ENCODE measurements around the gene SPDYE16.
A peak's percentile ranks its signal among the peaks of the same experiment; 100 is the strongest.
"Not testable (repeated sequence)": the region's sequence is repeated elsewhere in the genome, so short reads cannot be mapped to it uniquely, and the experiment has no call there.

Gene SPDYE16

GRCh38 chr7:76513817-76514799 lies 29.0 kb downstream of the SPDYE16 start:
- no peak overlapping the region for H3K4me3 Mint-ChIP-seq
- DNase-seq (no peak), ATAC-seq (replicated peaks) (no peak)
- H3K9me3 Mint-ChIP-seq, result no peaks in the 10 kb centered on the region
- no peaks in the 10 kb centered on the region for H3K36me3 Mint-ChIP-seq
- H3K4me1 Mint-ChIP-seq, result no peaks in the 10 kb centered on the region
- H3K27me3 Mint-ChIP-seq, result peaks cover 0 to 9% of the 10 kb centered on the region in 2 donors
- no peak overlapping the region for H3K27ac Mint-ChIP-seq

GRCh38 chr7:76512941-76513816 lies 29.9 kb downstream of the SPDYE16 start:
- H3K4me1 Mint-ChIP-seq, result no peaks in the 10 kb centered on the region
- no peak overlapping the region for H3K4me3 Mint-ChIP-seq
- no peaks in the 10 kb centered on the region for H3K9me3 Mint-ChIP-seq
- H3K36me3 Mint-ChIP-seq, result no peaks in the 10 kb centered on the region
- H3K27ac Mint-ChIP-seq, result no peak overlapping the region
- peak; percentile 29 to 38 for ATAC-seq (replicated peaks)
- peaks cover 0 to 9% of the 10 kb centered on the region in 2 donors for H3K27me3 Mint-ChIP-seq
- no peak for DNase-seq

GRCh38 chr7:76511911-76512885 lies 30.9 kb downstream of the SPDYE16 start:
- not testable (repeated sequence) for H3K4me1 Mint-ChIP-seq; H3K9me3 Mint-ChIP-seq; H3K36me3 Mint-ChIP-seq; DNase-seq; H3K4me3 Mint-ChIP-seq; H3K27me3 Mint-ChIP-seq; H3K27ac Mint-ChIP-seq; ATAC-seq (replicated peaks)

- H3K36me3 Mint-ChIP-seq, result peaks cover 8 to 12% of the 10 kb centered on the region in 2 donors
- ATAC-seq (replicated peaks); H3K4me1 Mint-ChIP-seq; H3K4me3 Mint-ChIP-seq; H3K27me3 Mint-ChIP-seq; H3K9me3 Mint-ChIP-seq; DNase-seq; H3K27ac Mint-ChIP-seq: not testable (repeated sequence)
Observed at GRCh38 chr7:76511200-76511910, 31.7 kb downstream of the SPDYE16 start.

- Mint-ChIP-seq H3K27me3 (no peaks in the 10 kb centered on the region), H3K9me3 (peaks cover 2 to 4% of the 10 kb centered on the region in 2 donors), H3K4me3 (no peak within 1 kb of the TSS), H3K36me3 (peaks cover 13 to 20% of the 10 kb centered on the region in 2 donors), H3K27ac (peak within 1 kb of the TSS; percentile 38), H3K4me1 (peaks cover 0 to 3% of the 10 kb centered on the region in 2 donors)
- ATAC-seq (replicated peaks), result no peak
- DNase-seq, result no peak
Observed at GRCh38 chr7:76509931-76510877, 32.9 kb downstream of the SPDYE16 start, which contains the start of gene UPK3B. UPK3B (plus strand) TSS chr7:76510552; CDS start chr7:76510653, 101 bp downstream.

- ATAC-seq (replicated peaks) (peak; percentile 39 to 56), DNase-seq (no peak)
- H3K27ac Mint-ChIP-seq, result no peak overlapping the region
- H3K27me3 Mint-ChIP-seq, result no peaks in the 10 kb centered on the region
- H3K4me1 Mint-ChIP-seq, result peaks cover 0 to 3% of the 10 kb centered on the region in 2 donors
- peaks cover 17 to 25% of the 10 kb centered on the region in 2 donors for H3K36me3 Mint-ChIP-seq
- no peak overlapping the region for H3K4me3 Mint-ChIP-seq
- peaks cover 2 to 4% of the 10 kb centered on the region in 2 donors for H3K9me3 Mint-ChIP-seq
Observed at GRCh38 chr7:76507723-76508406, 35.2 kb downstream of the SPDYE16 start.

- not testable (repeated sequence) for H3K4me1 Mint-ChIP-seq; H3K4me3 Mint-ChIP-seq; H3K27ac Mint-ChIP-seq; ATAC-seq (replicated peaks); DNase-seq; H3K9me3 Mint-ChIP-seq; H3K27me3 Mint-ChIP-seq
- peaks cover 20 to 31% of the 10 kb centered on the region in 2 donors for H3K36me3 Mint-ChIP-seq
Observed at GRCh38 chr7:76506643-76507042, 36.5 kb downstream of the SPDYE16 start.

- Mint-ChIP-seq H3K27me3 (no peaks in the 10 kb centered on the region), H3K9me3 (peaks cover 2 to 4% of the 10 kb centered on the region in 2 donors), H3K27ac (peak overlapping the region; percentile 20), H3K4me3 (no peak overlapping the region), H3K36me3 (peaks cover 20 to 37% of the 10 kb centered on the region in 2 donors), H3K4me1 (peaks cover 0 to 3% of the 10 kb centered on the region in 2 donors)
- ATAC-seq (replicated peaks) (no peak), DNase-seq (no peak)
Observed at GRCh38 chr7:76506081-76506440, 37.0 kb downstream of the SPDYE16 start.

- H3K4me1 Mint-ChIP-seq, result peaks cover 0 to 3% of the 10 kb centered on the region in 2 donors
- no peak overlapping the region for H3K4me3 Mint-ChIP-seq
- peaks cover 2 to 4% of the 10 kb centered on the region in 2 donors for H3K9me3 Mint-ChIP-seq
- H3K36me3 Mint-ChIP-seq, result peaks cover 20 to 39% of the 10 kb centered on the region in 2 donors
- ATAC-seq (replicated peaks) (no peak), DNase-seq (no peak)
- H3K27ac Mint-ChIP-seq, result peak overlapping the region; percentile 20
- H3K27me3 Mint-ChIP-seq, result no peaks in the 10 kb centered on the region
Observed at GRCh38 chr7:76505168-76506080, 37.7 kb downstream of the SPDYE16 start.

- H3K4me3 Mint-ChIP-seq; DNase-seq; ATAC-seq (replicated peaks); H3K9me3 Mint-ChIP-seq; H3K27me3 Mint-ChIP-seq; H3K4me1 Mint-ChIP-seq: not testable (repeated sequence)
- Mint-ChIP-seq H3K36me3 (peaks cover 20 to 39% of the 10 kb centered on the region in 2 donors), H3K27ac (peak overlapping the region; percentile 37)
Observed at GRCh38 chr7:76504351-76505167, 38.5 kb downstream of the SPDYE16 start.

Data from stimulated activated naive B cell treated with anti-CD40 and anti-IgM and Interleukin-4, amounts not matched to agents 10 μg/mL and 1 μg/mL and 100 μg/mL, for 72 hours (primary cell).